Measurements from ENCODE around the gene UNC93B1.
A peak's percentile ranks its signal among the peaks of the same experiment; 100 is the strongest.
"Not testable (repeated sequence)": the region's sequence is repeated elsewhere in the genome, so short reads cannot be mapped to it uniquely, and the experiment has no call there.

UNC93B1 gene

GRCh38 chr11:67991347-67992121 lies 12.4 kb downstream of the UNC93B1 start:
- not testable (repeated sequence) for DNase-seq (ENCODE audit: low read depth)

GRCh38 chr11:67990546-67991346 lies 13.2 kb downstream of the UNC93B1 start:
- not testable (repeated sequence) for DNase-seq (ENCODE audit: low read depth)

GRCh38 chr11:67985302-67985701 lies 18.6 kb downstream of the UNC93B1 start:
- DNase-seq (ENCODE audit: low read depth): not testable (repeated sequence)

GRCh38 chr11:67983951-67984350 lies 19.9 kb downstream of the UNC93B1 start:
- DNase-seq (ENCODE audit: low read depth): no peak

- DNase-seq (ENCODE audit: low read depth): not testable (repeated sequence)
Measured at GRCh38 chr11:67982255-67982857, 21.5 kb downstream of the UNC93B1 start.

GRCh38 chr11:67981226-67981625 lies 22.7 kb downstream of the UNC93B1 start:
- not testable (repeated sequence) for DNase-seq (ENCODE audit: low read depth)

GRCh38 chr11:67978766-67979418 lies 25.0 kb downstream of the UNC93B1 start:
- DNase-seq (ENCODE audit: low read depth): not testable (repeated sequence)

GRCh38 chr11:67974746-67975145 lies 29.2 kb downstream of the UNC93B1 start:
- DNase-seq (ENCODE audit: low read depth): not testable (repeated sequence)

GRCh38 chr11:67965830-67966348 lies 38.0 kb downstream of the UNC93B1 start:
- DNase-seq (ENCODE audit: low read depth): not testable (repeated sequence)

- DNase-seq (ENCODE audit: low read depth): not testable (repeated sequence)
Measured at GRCh38 chr11:67964746-67965145, 39.2 kb downstream of the UNC93B1 start.

- DNase-seq (ENCODE audit: low read depth): not testable (repeated sequence)
Measured at GRCh38 chr11:67963879-67964278, 40.0 kb downstream of the UNC93B1 start.

- not testable (repeated sequence) for DNase-seq (ENCODE audit: low read depth)
Measured at GRCh38 chr11:67963217-67963616, 40.7 kb downstream of the UNC93B1 start.

- not testable (repeated sequence) for DNase-seq (ENCODE audit: low read depth)
Measured at GRCh38 chr11:67956236-67956635, 47.7 kb downstream of the UNC93B1 start.

- DNase-seq (ENCODE audit: low read depth): peak; percentile 62
Measured at GRCh38 chr11:67955461-67956007, 48.4 kb downstream of the UNC93B1 start.

GRCh38 chr11:67954971-67955370 lies 48.9 kb downstream of the UNC93B1 start:
- DNase-seq (ENCODE audit: low read depth): not testable (repeated sequence)

GRCh38 chr11:67954251-67954650 lies 49.6 kb downstream of the UNC93B1 start:
- not testable (repeated sequence) for DNase-seq (ENCODE audit: low read depth)

- DNase-seq (ENCODE audit: low read depth): not testable (repeated sequence)
Measured at GRCh38 chr11:67950705-67951104, 53.2 kb downstream of the UNC93B1 start.

- not testable (repeated sequence) for DNase-seq (ENCODE audit: low read depth)
Measured at GRCh38 chr11:67947785-67948184, 56.1 kb downstream of the UNC93B1 start.

- not testable (repeated sequence) for DNase-seq (ENCODE audit: low read depth)
Measured at GRCh38 chr11:67946403-67946802, 57.5 kb downstream of the UNC93B1 start.

GRCh38 chr11:67943406-67943805 lies 60.5 kb downstream of the UNC93B1 start:
- DNase-seq (ENCODE audit: low read depth): not testable (repeated sequence)

All from stimulated activated CD8-positive, alpha-beta memory T cell treated with anti-CD3 and anti-CD28 coated beads, Interleukin-15, amount 100 ng/mL, for 1 hour (primary cell).